Endothelial cell (in vitro differentiated cells): ENCODE measurements around the gene CTTNBP2. TPM values are rescaled to one million over a fixed set of nuclear protein-coding genes. Genes with fewer than 3 reads are reported as not detected.

ENCODE experiments used
- DNase-seq: peaks from one replicate; pipeline ENCODE4 v3.0.0; 2021; ENCODE audit warnings: low spot score
- H3K27ac Mint-ChIP-seq: one replicate; pipeline ENCODE4 v1.8.0; 2021; ENCODE audit warnings: mixed read lengths, inconsistent platforms; ENCODE audit not compliant: unreplicated experiment
- H3K27me3 Mint-ChIP-seq: one replicate; pipeline ENCODE4 v1.8.0; 2021; ENCODE audit warnings: mild to moderate bottlenecking, moderate library complexity, mixed read lengths, inconsistent platforms; ENCODE audit not compliant: unreplicated experiment
- H3K36me3 Mint-ChIP-seq: one replicate; pipeline ENCODE4 v1.8.0; 2021; ENCODE audit warnings: mild to moderate bottlenecking, low read depth, mixed read lengths, inconsistent platforms; ENCODE audit not compliant: unreplicated experiment
- H3K4me1 Mint-ChIP-seq: one replicate; pipeline ENCODE4 v1.8.0; 2021; ENCODE audit warnings: mild to moderate bottlenecking, mixed read lengths, inconsistent platforms; ENCODE audit not compliant: unreplicated experiment
- H3K4me3 Mint-ChIP-seq: one replicate; pipeline ENCODE4 v1.8.0; 2021; ENCODE audit warnings: mild to moderate bottlenecking, mixed read lengths, inconsistent platforms; ENCODE audit not compliant: unreplicated experiment
- H3K9me3 Mint-ChIP-seq: one replicate; pipeline ENCODE4 v1.8.0; 2021; ENCODE audit warnings: mixed read lengths, inconsistent platforms; ENCODE audit not compliant: unreplicated experiment
- CTCF ChIP-seq: fragments of 200-600 bp; sonication (generic); IDR thresholded peaks from one replicate; pipeline ENCODE4 v1.5.0; 2021; ENCODE audit warnings: antibody characterized with exemption; ENCODE audit not compliant: unreplicated experiment
- total RNA-seq: library from RNA; stranded (reverse); fragmentation: NEBNext Ultra II Directional; extraction: Animal tissue kit (Norgen Biotek cat#: 25700); gene quantifications from one replicate; pipeline ENCODE4 v1.2.1, GENCODE V29; 2021; ENCODE audit not compliant: unreplicated experiment

Gene CTTNBP2
- total RNA-seq, 1 donor from 2014 or later, result 24.4 TPM

- DNase-seq, result no peak
- TF ChIP-seq CTCF, result no peak
- Mint-ChIP-seq H3K27me3 (no peaks in the 10 kb centered on the region), H3K36me3 (no peaks in the 10 kb centered on the region), H3K9me3 (no peaks in the 10 kb centered on the region), H3K4me3 (no peak overlapping the region), H3K4me1 (peaks cover 23% of the 10 kb centered on the region), H3K27ac (no peak overlapping the region)
Observed at GRCh38 chr7:117816727-117817126, 56.5 kb downstream of the CTTNBP2 start.

GRCh38 chr7:117811696-117812095, 61.5 kb downstream of the CTTNBP2 start:
- Mint-ChIP-seq H3K4me3 (no peak overlapping the region), H3K9me3 (no peaks in the 10 kb centered on the region), H3K27me3 (no peaks in the 10 kb centered on the region), H3K36me3 (no peaks in the 10 kb centered on the region), H3K4me1 (peaks cover 15% of the 10 kb centered on the region), H3K27ac (no peak overlapping the region)
- TF ChIP-seq CTCF, result no peak
- no peak for DNase-seq

- Mint-ChIP-seq H3K9me3 (no peaks in the 10 kb centered on the region), H3K4me1 (peaks cover 10% of the 10 kb centered on the region), H3K27ac (no peak overlapping the region), H3K36me3 (no peaks in the 10 kb centered on the region), H3K27me3 (no peaks in the 10 kb centered on the region), H3K4me3 (no peak overlapping the region)
- no peak for TF ChIP-seq CTCF
- no peak for DNase-seq
Observed at GRCh38 chr7:117810642-117811512, 62.4 kb downstream of the CTTNBP2 start.

- Mint-ChIP-seq H3K27ac (no peak overlapping the region), H3K27me3 (no peaks in the 10 kb centered on the region), H3K36me3 (no peaks in the 10 kb centered on the region), H3K4me1 (peaks cover 7% of the 10 kb centered on the region), H3K9me3 (no peaks in the 10 kb centered on the region), H3K4me3 (no peak overlapping the region)
- no peak for TF ChIP-seq CTCF
- DNase-seq, result no peak
Observed at GRCh38 chr7:117809958-117810357, 63.3 kb downstream of the CTTNBP2 start.
